Right atrium auricular region (tissue), 2 donors: ENCODE measurements around the gene PEX14. TPM values are rescaled to one million over a fixed set of nuclear protein-coding genes. Genes with fewer than 3 reads are reported as not detected.

Experiments
- DNase-seq: peaks from one replicate; pipeline ENCODE4 v3.0.0-alpha.2; 2019; ENCODE audit warnings: low spot score
- H3K27ac ChIP-seq, 2 donors: fragments of 200-600 bp; sonication (generic); 1 replicate in 1 of 2; 2 replicates in 1 of 2; pipeline ENCODE4 v1.5.1; 2016 to 2019
- H3K27me3 ChIP-seq, 2 donors: fragments of 200-600 bp; sonication (generic); one replicate each; pipeline versions ENCODE4 v1.5.1 to v1.6.0; 2017 to 2019
- H3K36me3 ChIP-seq: fragments of 200-600 bp; sonication (generic); one replicate; pipeline ENCODE4 v1.5.1; 2016
- H3K4me1 ChIP-seq, 2 donors: fragments of 200-600 bp; sonication (generic); one replicate each; pipeline versions ENCODE4 v1.5.1 to v1.6.0; 2017 to 2019
- H3K4me3 ChIP-seq, 2 donors: fragments of 200-600 bp; sonication (generic); 1 replicate in 1 of 2; 2 replicates in 1 of 2; pipeline ENCODE4 v1.5.1; 2017 to 2019; ENCODE audit warnings: mild to moderate bottlenecking in 1 of 2, moderate library complexity in 1 of 2
- H3K9me3 ChIP-seq, 2 donors: fragments of 200-600 bp; sonication (generic); one replicate each; pipeline ENCODE4 v1.5.1; 2019
- CTCF ChIP-seq, 2 donors: fragments of 200-600 bp; sonication (generic); IDR thresholded peaks; one replicate each; pipeline ENCODE4 v1.5.1; 2019; ENCODE audit warnings: antibody characterized with exemption in 2 of 2
- total RNA-seq, 2 donors: library from RNA; depleted of rRNA; stranded (reverse); fragments of >200 nt; gene quantifications; one replicate each; pipeline ENCODE4 v1.1.0, GENCODE V29; 2016

PEX14 gene
- total RNA-seq, 2 donors from 2014 or later = 13.7 to 14.5 TPM

- Histone ChIP-seq H3K4me1 (peaks cover 0 to 32% of the 10 kb centered on the region in 2 donors), H3K9me3 (no peaks in the 10 kb centered on the region), H3K36me3 (no peaks in the 10 kb centered on the region), H3K27me3 (no peaks in the 10 kb centered on the region), H3K27ac (peak overlapping the region; percentile 91), H3K4me3 (peak overlapping the region; percentile 86 to 87)
- TF ChIP-seq CTCF (IDR thresholded peaks at IDR 0.05) = no peak
- no peak for DNase-seq
Measured at GRCh38 chr1:10475510-10475909, 760 bp downstream of the PEX14 start.

DNA sequence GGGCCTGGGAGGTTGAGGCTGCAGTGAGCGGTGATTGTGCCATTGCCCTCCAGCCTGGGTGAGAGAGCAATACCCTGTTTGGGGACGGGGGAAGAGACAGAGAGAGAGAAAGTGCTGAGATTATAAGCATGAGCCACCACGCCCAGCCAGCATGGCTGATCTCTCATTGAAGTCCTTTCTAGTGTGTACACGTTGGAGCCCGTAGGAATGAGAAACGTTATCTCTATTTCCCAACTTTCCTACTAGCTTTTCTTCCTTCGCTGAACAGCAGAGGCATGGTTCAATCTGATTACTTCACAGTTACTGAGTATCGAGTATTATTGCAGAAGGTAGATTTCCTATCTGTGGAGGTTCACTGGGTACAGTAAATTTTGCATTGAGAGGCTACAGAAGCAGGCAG is 4.5 kb downstream of the PEX14 start:
- Histone ChIP-seq H3K4me1 (peaks cover 0 to 20% of the 10 kb centered on the region in 2 donors), H3K27me3 (no peaks in the 10 kb centered on the region), H3K9me3 (no peaks in the 10 kb centered on the region), H3K4me3 (no peak overlapping the region), H3K27ac (no peak overlapping the region), H3K36me3 (no peaks in the 10 kb centered on the region)
- DNase-seq = no peak
- TF ChIP-seq CTCF (IDR thresholded peaks at IDR 0.05) = no peak

- Histone ChIP-seq H3K36me3 (no peaks in the 10 kb centered on the region), H3K27me3 (no peaks in the 10 kb centered on the region), H3K9me3 (no peaks in the 10 kb centered on the region), H3K27ac (no peak overlapping the region), H3K4me3 (no peak overlapping the region), H3K4me1 (peaks cover 0 to 13% of the 10 kb centered on the region in 2 donors)
- no peak for DNase-seq
- no peak for TF ChIP-seq CTCF (IDR thresholded peaks at IDR 0.05)
Measured at GRCh38 chr1:10480614-10481013, 5.9 kb downstream of the PEX14 start.

- no peaks in the 10 kb centered on the region for H3K36me3 ChIP-seq
- H3K4me3 ChIP-seq = no peak overlapping the region
- no peaks in the 10 kb centered on the region for H3K4me1 ChIP-seq
- no peaks in the 10 kb centered on the region for H3K9me3 ChIP-seq
- no peak for TF ChIP-seq CTCF (IDR thresholded peaks at IDR 0.05)
- H3K27me3 ChIP-seq = no peaks in the 10 kb centered on the region
- H3K27ac ChIP-seq = no peak overlapping the region
- no peak for DNase-seq
Measured at GRCh38 chr1:10484521-10484920, 9.8 kb downstream of the PEX14 start.

DNA sequence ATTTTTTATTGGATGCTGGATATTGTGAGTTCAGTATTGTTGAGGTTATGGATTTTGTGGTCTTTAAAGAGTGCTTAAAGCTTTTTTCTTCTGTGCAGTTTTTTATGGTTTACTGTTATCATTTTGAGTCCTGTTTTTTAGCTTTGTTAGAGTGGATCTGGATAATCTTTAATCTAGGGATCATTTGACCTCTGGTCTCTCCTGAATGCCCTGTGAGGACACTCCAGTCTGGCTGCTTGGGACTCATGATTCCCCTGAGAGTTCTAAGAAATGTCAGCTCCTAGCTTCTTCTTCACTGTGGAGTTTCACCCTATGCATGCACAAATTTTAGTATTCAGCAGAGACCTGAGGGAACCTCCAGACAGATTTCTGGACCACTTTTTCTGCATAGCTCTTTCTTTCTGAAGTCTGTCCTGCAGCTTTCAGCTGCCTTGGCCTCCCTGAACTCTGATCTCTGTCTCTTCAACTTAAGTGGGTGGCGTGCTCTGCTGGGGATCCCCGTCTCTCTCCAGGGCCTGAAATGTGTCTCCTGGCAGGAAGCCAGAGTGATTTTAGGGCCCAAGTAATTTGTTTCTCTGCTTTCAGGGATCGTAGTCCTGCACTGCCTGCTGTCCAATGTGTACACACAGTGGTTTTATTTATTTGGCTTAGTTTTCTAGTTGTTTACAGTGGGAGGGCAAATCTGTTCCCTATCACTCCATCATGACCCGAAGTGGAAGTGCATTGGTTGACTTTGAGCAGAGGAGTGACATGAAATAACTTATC is 14.7 kb downstream of the PEX14 start:
- no peak for DNase-seq
- no peak for TF ChIP-seq CTCF (IDR thresholded peaks at IDR 0.05)
- Histone ChIP-seq H3K36me3 (no peaks in the 10 kb centered on the region), H3K9me3 (no peaks in the 10 kb centered on the region), H3K27ac (no peak overlapping the region), H3K4me1 (peaks cover 0 to 3% of the 10 kb centered on the region in 2 donors), H3K4me3 (no peak overlapping the region), H3K27me3 (no peaks in the 10 kb centered on the region)
